GM12874 (cell line): Measurements from ENCODE around the gene TRPM8.

ENCODE experiments used
- TF ChIP-seq, protein P1 (sequence below): IDR thresholded peaks from 2 replicates; pipeline ENCODE4 v1.5.1; 2011; ENCODE audit warnings: low read depth, mild to moderate bottlenecking, control low read depth, low read length, moderate library complexity; ENCODE audit not compliant: insufficient read depth

Gene TRPM8

DNA sequence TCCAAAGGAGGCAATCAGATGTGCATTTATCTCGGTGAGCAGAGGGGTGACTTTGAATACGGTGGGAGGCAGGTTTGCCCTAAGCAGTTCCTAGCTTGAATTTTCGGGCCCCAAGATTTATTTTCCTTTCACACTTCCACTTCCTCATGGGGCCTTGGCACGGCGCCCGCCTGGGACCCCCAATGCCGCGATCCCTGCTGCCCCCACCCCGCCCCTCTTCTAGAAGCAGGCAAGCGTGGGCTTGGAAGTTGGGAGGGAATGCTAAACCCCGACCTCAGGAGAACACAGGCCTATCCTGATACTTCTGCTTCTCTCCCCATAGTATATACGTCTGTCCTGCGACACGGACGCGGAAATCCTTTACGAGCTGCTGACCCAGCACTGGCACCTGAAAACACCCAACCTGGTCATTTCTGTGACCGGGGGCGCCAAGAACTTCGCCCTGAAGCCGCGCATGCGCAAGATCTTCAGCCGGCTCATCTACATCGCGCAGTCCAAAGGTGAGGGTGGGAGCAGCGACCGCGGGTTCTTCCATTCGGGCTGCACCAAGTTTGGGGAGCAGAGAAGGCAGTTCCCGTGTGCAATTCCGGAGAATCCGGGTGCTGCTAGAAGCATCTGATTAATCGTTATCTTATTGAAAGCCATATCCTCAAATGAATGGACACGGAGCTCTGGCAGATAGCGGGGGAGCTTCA is 21.6 kb downstream of the TRPM8 start:
- TF ChIP-seq, protein P1, sequence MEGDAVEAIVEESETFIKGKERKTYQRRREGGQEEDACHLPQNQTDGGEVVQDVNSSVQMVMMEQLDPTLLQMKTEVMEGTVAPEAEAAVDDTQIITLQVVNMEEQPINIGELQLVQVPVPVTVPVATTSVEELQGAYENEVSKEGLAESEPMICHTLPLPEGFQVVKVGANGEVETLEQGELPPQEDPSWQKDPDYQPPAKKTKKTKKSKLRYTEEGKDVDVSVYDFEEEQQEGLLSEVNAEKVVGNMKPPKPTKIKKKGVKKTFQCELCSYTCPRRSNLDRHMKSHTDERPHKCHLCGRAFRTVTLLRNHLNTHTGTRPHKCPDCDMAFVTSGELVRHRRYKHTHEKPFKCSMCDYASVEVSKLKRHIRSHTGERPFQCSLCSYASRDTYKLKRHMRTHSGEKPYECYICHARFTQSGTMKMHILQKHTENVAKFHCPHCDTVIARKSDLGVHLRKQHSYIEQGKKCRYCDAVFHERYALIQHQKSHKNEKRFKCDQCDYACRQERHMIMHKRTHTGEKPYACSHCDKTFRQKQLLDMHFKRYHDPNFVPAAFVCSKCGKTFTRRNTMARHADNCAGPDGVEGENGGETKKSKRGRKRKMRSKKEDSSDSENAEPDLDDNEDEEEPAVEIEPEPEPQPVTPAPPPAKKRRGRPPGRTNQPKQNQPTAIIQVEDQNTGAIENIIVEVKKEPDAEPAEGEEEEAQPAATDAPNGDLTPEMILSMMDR: no peak

DNA sequence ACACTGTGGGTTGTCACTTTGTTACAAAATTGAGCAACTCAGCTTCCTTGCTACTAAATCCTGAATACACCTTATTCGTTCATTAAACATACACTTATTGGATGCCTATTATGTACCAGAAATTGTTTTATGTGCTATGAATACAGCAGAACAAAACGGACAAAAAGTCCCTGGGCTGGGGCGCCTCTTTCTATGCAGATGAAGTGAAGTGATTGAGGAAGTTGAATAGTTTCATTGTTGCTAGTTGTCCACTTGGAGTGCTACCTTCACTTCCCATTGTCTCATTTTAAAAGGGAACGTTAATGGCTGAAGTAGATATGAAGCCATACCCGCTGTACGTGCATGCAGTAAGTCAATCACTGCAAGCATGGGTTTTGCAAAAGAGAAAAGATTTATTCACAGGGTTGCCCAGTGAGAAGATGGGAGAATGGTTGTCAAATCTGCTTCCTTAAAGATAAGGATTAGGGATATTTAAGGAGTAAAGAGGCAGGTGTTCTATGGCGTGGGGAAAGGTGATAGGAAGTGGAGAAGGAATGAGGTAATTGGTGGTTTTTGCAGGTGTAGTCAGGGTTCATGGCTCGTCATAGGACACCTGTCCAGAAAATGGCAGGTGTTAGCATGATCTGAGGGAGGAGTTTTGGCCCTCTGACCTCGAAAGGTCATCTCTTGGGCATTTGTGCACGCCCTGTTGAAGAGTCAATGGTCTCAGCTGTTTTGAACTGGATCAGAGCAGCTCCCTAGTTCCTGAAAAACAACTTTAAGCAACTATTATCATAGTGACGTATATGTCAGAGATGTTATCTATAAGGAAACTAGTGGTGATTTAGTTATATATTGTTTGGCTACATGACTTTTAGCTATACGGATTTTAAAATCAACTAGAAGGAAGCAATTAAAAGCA is 23.5 kb downstream of the TRPM8 start:
- TF ChIP-seq, protein P1: no peak

DNA sequence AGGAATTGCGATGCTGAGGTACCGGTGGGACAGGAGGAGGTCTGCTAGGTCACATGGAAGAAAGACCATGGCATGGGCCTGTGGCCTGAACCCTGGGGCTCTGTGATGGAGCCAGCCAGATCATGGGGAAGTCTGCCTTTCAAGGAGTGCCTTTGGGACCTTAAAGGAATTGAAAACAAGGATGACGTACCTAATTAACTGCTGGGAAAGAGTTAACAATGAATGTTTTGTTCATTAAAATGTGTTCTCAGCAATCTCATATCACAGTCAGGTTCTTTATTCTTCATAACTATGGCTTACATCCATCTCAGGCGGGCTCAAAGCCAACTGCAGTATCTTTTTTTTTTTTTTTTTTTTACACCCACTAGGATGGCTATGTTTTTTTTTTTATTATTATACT is 25.6 kb downstream of the TRPM8 start:
- TF ChIP-seq, protein P1: no peak

DNA sequence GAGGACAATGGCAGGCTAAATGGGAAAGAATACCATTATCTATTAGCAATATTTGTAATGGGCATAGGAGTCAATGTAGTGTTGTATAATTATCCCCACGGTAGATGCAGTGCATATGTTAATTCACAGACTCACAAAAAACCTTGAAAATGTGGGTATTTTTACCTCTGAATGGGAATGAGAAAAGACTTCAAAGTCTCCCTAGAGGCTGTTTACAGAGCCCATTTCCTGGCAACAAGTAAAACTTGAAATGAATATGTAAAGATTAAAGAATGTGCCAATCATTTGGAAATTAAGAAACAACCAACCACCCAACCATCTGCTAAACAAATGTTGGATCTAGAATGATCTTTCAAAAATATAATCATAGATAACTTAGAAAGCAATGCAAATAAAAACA is 27.1 kb downstream of the TRPM8 start:
- TF ChIP-seq, protein P1: no peak

DNA sequence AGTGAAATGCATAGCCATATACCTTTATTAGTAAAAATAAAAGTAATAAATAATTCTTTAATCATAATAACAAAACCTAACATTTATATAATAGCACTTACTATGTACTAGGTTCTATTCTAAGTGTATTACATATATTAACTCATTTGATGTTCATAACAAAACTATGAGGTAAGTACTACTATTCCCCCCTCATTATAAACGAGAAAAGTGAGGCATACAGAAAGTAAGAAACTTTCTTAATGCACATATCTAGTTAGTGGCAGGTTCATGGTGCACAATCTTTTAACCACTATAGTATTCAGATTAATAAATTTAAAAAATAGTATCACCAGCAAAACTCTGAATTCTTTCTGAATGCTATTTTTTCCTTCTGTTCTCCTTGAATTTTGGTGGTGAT is 27.5 kb downstream of the TRPM8 start:
- TF ChIP-seq, protein P1: no peak

DNA sequence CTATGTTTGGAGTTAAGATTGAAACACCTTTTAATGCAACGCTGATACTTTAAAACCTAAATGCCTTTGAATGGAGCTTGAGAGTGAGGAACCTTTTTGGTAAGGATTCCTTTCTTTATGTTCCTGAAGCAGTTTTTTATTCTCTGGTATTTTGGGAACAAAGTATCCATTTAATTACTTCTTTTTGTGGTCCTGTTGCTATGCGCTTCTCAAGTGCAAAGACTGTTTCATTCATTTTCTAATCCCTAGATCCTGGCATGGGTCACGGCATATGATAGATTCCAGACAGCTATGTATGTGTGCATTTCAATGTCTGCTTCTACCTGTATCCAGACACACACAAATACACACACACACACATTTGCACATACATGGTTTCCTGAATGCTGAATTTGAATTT is 28.0 kb downstream of the TRPM8 start:
- TF ChIP-seq, protein P1: no peak

DNA sequence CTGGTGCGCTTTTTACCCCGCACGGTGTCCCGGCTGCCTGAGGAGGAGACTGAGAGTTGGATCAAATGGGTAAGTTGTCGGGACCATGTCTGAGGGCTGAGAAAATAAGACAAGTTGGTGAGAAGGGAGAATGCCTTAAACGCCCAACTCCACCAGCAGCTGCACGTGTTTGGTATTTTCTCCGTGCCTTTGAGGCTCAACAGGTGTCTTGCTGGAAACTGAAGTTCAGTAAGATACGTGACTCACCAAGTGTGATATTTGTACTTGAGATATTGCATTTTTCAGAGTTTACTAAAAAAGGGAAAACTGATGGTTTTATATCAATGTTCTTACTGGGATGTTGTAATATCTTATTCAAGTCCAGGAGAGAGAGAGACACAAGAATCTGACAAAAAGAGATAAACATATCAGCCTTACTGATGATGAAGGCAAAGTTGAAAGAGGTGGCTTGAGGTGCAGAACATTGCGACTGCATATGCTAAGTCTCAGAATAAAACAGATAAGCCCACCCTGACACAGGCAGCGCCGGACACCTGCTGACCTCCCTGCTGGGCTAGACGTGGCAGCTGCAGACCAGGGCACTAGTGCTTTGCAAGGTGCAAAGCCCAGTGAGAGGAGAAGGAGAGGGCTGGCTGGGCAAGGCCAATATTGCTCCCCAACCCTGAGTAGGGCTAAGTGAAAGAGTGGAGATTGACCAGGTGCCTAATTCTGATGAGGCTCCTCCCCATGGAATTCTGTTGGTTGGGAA is 33.1 kb downstream of the TRPM8 start:
- TF ChIP-seq, protein P1: no peak
